ENCODE data around the gene FBLIM1.

FBLIM1 gene

GRCh38 chr1:15748690-15749398 is 9.8 kb upstream of the FBLIM1 start:
- DNase-seq (ENCODE audit: low read depth): no peak

- no peak for DNase-seq (ENCODE audit: low read depth)
These were observed 8.9 kb upstream of the FBLIM1 start for GRCh38 chr1:15749399-15750291.

- DNase-seq (ENCODE audit: low read depth): no peak
These were observed 7.7 kb upstream of the FBLIM1 start for GRCh38 chr1:15750924-15751323.

- DNase-seq (ENCODE audit: low read depth): no peak
These were observed 6.9 kb upstream of the FBLIM1 start for GRCh38 chr1:15751717-15752116.

GRCh38 chr1:15753776-15754175 is 4.8 kb upstream of the FBLIM1 start:
- DNase-seq (ENCODE audit: low read depth): no peak

- no peak for DNase-seq (ENCODE audit: low read depth)
These were observed 3.5 kb upstream of the FBLIM1 start for GRCh38 chr1:15755021-15755645.

GRCh38 chr1:15755646-15756040 is 3.0 kb upstream of the FBLIM1 start:
- no peak for DNase-seq (ENCODE audit: low read depth)

- no peak for DNase-seq (ENCODE audit: low read depth)
These were observed 2.2 kb upstream of the FBLIM1 start for GRCh38 chr1:15756143-15757015.

- DNase-seq (ENCODE audit: low read depth): no peak
These were observed 1.5 kb upstream of the FBLIM1 start for GRCh38 chr1:15757016-15757543.

GRCh38 chr1:15757575-15758342 is 836 bp upstream of the FBLIM1 start:
- DNase-seq (ENCODE audit: low read depth): no peak

- DNase-seq (ENCODE audit: low read depth): no peak
These were observed 512 bp downstream of the FBLIM1 start for GRCh38 chr1:15758953-15759661.

GRCh38 chr1:15760520-15761211 is 2.1 kb downstream of the FBLIM1 start:
- DNase-seq (ENCODE audit: low read depth): peak; percentile 56

GRCh38 chr1:15761366-15762128 is 3.0 kb downstream of the FBLIM1 start:
- no peak for DNase-seq (ENCODE audit: low read depth)

- DNase-seq (ENCODE audit: low read depth): no peak
These were observed 4.0 kb downstream of the FBLIM1 start for GRCh38 chr1:15762546-15762945.

- no peak for DNase-seq (ENCODE audit: low read depth)
These were observed 5.7 kb downstream of the FBLIM1 start for GRCh38 chr1:15764269-15764764.

GRCh38 chr1:15764890-15765289 is 6.3 kb downstream of the FBLIM1 start:
- DNase-seq (ENCODE audit: low read depth): no peak

GRCh38 chr1:15765495-15766194 is 7.0 kb downstream of the FBLIM1 start:
- no peak for DNase-seq (ENCODE audit: low read depth)

GRCh38 chr1:15767941-15768340 is 9.3 kb downstream of the FBLIM1 start:
- no peak for DNase-seq (ENCODE audit: low read depth)

All from HS-5 (cell line).